GM12892 (cell line): Measurements from ENCODE around the gene SUMO1.

Source experiments
- POLR2A ChIP-seq: IDR thresholded peaks from 2 replicates; pipeline ENCODE4 v1.6.1; 2011; ENCODE audit warnings: low read depth, low read length, control low read depth
- POLR2AphosphoS5 ChIP-seq: IDR thresholded peaks from 2 replicates; pipeline ENCODE4 v1.6.1; 2011; ENCODE audit warnings: low read depth, low read length, control low read depth

DNA sequence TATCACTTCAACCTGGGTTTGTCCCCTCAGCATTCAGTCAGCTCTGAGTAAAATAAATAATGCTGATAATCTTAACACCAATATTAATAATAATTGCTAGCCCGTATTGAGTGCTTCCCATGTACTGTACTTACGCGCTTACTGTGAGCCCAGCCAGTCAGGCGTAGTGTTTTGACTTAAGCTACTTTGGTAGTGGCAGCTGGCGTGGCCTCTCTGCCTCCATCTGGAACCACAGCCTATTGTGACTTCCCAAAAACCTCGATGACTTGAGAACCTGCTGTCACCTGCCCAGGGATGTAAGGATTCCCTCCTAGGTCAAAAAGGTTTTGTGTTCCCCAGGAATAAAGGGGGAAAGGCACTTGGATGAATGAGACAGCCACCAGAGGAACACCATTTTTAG lies 53.2 kb downstream of the SUMO1 start:
- no peak for TF ChIP-seq POLR2AphosphoS5
- no peak for TF ChIP-seq POLR2A
